Thyroid gland (tissue), 4 donors: Measurements from ENCODE around the gene CFAP46. TPM values are rescaled to one million over a fixed set of nuclear protein-coding genes. Genes with fewer than 3 reads are reported as not detected.

ENCODE experiments used
- DNase-seq, 2 donors: peaks; one replicate each; pipeline ENCODE4 v3.0.0-alpha.2; 2019
- H3K27ac ChIP-seq, 3 donors: fragments of 200-600 bp; sonication (generic); 1 replicate in 2 of 3; 2 replicates in 1 of 3; pipeline ENCODE4 v1.5.1; 2016 to 2019; ENCODE audit warnings: mild to moderate bottlenecking in 1 of 3, moderate library complexity in 1 of 3
- H3K27me3 ChIP-seq: fragments of 200-600 bp; sonication (generic); one replicate; pipeline ENCODE4 v1.5.1; 2019
- H3K36me3 ChIP-seq, 2 donors: fragments of 200-600 bp; sonication (generic); one replicate each; pipeline ENCODE4 v1.5.1; 2016 to 2019
- H3K4me1 ChIP-seq, 2 donors: fragments of 200-600 bp; sonication (generic); one replicate each; pipeline ENCODE4 v1.5.1; 2017 to 2019
- H3K4me3 ChIP-seq, 3 donors: fragments of 200-600 bp; sonication (generic); replicated peaks in 1 of 3; 1 replicate in 2 of 3; 2 replicates in 1 of 3; pipeline ENCODE4 v1.5.1; 2016; ENCODE audit warnings: mild to moderate bottlenecking in 1 of 3
- H3K9me3 ChIP-seq: fragments of 200-600 bp; sonication (generic); one replicate; pipeline ENCODE4 v1.5.1; 2017
- CTCF ChIP-seq, 6 experiments: fragments of 200-600 bp in 3 of 6; fragments of 450-650 bp in 3 of 6; sonication (generic) in 3 of 6; IDR thresholded peaks; one replicate each; pipeline ENCODE4 v1.5.1; 2016 to 2019; ENCODE audit warnings: antibody characterized with exemption in 6 of 6, mild to moderate bottlenecking in 2 of 6, inconsistent platforms in 1 of 6, moderate library complexity in 1 of 6
- POLR2A ChIP-seq, 2 donors: fragments of 450-650 bp; IDR thresholded peaks; one replicate each; pipeline ENCODE4 v1.6.1; 2017; ENCODE audit warnings: antibody characterized with exemption in 2 of 2, mild to moderate bottlenecking in 2 of 2, moderate library complexity in 1 of 2
- WGBS, 2 donors: methylation state at CpG; one replicate each; pipeline ENCODE4 v1.1.5; 2017; 5-methylcytosine and 5-hydroxymethylcytosine counted together
- intact Hi-C: fragments of 100-400 bp; cut with DNase I; formaldehyde crosslinking; loops from one replicate; pipeline ENCODE4 v1.15.1; 2023
- total RNA-seq, 4 donors: library from RNA; depleted of rRNA; stranded (reverse); fragments of >200 nt; gene quantifications; one replicate each; pipeline ENCODE4 v1.2.3, GENCODE V29; 2016

CFAP46 gene
- total RNA-seq, 4 donors from 2014 or later: 3.6 to 12.7 (median 9.1) TPM

- no peaks in the 10 kb centered on the region for H3K27me3 ChIP-seq
- TF ChIP-seq CTCF (IDR thresholded peaks at IDR 0.05) (no peak), POLR2A (IDR thresholded peaks at IDR 0.05) (no peak)
- DNase-seq: no peak
- no peaks in the 10 kb centered on the region for H3K9me3 ChIP-seq
- intact Hi-C loops: no loop called here
- peaks cover 0 to 5% of the 10 kb centered on the region in 2 donors for H3K4me1 ChIP-seq
- no peaks in the 10 kb centered on the region for H3K36me3 ChIP-seq
- no peak overlapping the region for H3K4me3 ChIP-seq
- WGBS, 2 donors: 88 to 89% methylated on average over 25 to 26 of the region's 29 CpGs
- H3K27ac ChIP-seq: no peak overlapping the region
Observed at GRCh38 chr10:132974249-132974796, 32.0 kb upstream of the CFAP46 start.

GRCh38 chr10:132973903-132974241 lies 31.5 kb upstream of the CFAP46 start:
- no peak for DNase-seq
- intact Hi-C loops: no loop called here
- Histone ChIP-seq H3K4me1 (peaks cover 0 to 5% of the 10 kb centered on the region in 2 donors), H3K36me3 (no peaks in the 10 kb centered on the region), H3K9me3 (no peaks in the 10 kb centered on the region), H3K27me3 (no peaks in the 10 kb centered on the region), H3K4me3 (no peak overlapping the region), H3K27ac (no peak overlapping the region)
- 85 to 90% methylated on average over 3 to 4 of the region's 8 CpGs for WGBS, 2 donors
- TF ChIP-seq POLR2A (IDR thresholded peaks at IDR 0.05): no peak
- TF ChIP-seq CTCF (IDR thresholded peaks at IDR 0.05): no peak

- intact Hi-C loops: no loop called here
- no peaks in the 10 kb centered on the region for H3K27me3 ChIP-seq
- 79 to 85% methylated on average over 16 to 20 of the region's 28 CpGs for WGBS, 2 donors
Observed at GRCh38 chr10:132972986-132973902, 30.9 kb upstream of the CFAP46 start.

GRCh38 chr10:132972149-132972985 lies 30.0 kb upstream of the CFAP46 start:
- TF ChIP-seq POLR2A (IDR thresholded peaks at IDR 0.05): no peak
- no peak for TF ChIP-seq CTCF (IDR thresholded peaks at IDR 0.05)
- no peak overlapping the region for H3K4me3 ChIP-seq
- H3K4me1 ChIP-seq: peaks cover 0 to 5% of the 10 kb centered on the region in 2 donors
- intact Hi-C loops: no loop called here
- H3K27me3 ChIP-seq: no peaks in the 10 kb centered on the region
- H3K9me3 ChIP-seq: no peaks in the 10 kb centered on the region
- DNase-seq: no peak
- H3K36me3 ChIP-seq: no peaks in the 10 kb centered on the region
- H3K27ac ChIP-seq: no peak overlapping the region
- 56 to 77% methylated on average over 20 to 24 of the region's 26 CpGs for WGBS, 2 donors

More at GRCh38 chr10:132972986-132973902, 30.9 kb upstream of the CFAP46 start:
- no peak for DNase-seq
- Histone ChIP-seq H3K36me3 (no peaks in the 10 kb centered on the region), H3K4me3 (no peak overlapping the region), H3K9me3 (no peaks in the 10 kb centered on the region), H3K4me1 (peaks cover 0 to 5% of the 10 kb centered on the region in 2 donors), H3K27ac (no peak overlapping the region)
- TF ChIP-seq CTCF (IDR thresholded peaks at IDR 0.05) (no peak), POLR2A (IDR thresholded peaks at IDR 0.05) (no peak)
